Kidney epithelial cell (primary cell): ENCODE data around the gene PRDX1. TPM values are rescaled to one million over a fixed set of nuclear protein-coding genes. Genes with fewer than 3 reads are reported as not detected.
A peak's percentile ranks its signal among the peaks of the same experiment; 100 is the strongest.

ENCODE experiments used
- DNase-seq: peaks from one replicate; pipeline ENCODE4 v3.0.0-alpha.2; 2010; ENCODE audit warnings: low read depth
- H3K27me3 ChIP-seq: 2 replicates; pipeline ENCODE4 v1.6.0; 2011; ENCODE audit warnings: low read length; ENCODE audit not compliant: control insufficient read depth, insufficient read depth
- H3K36me3 ChIP-seq: 2 replicates; pipeline ENCODE4 v1.5.1; 2011; ENCODE audit warnings: low read length; ENCODE audit not compliant: control insufficient read depth, insufficient read depth
- H3K4me3 ChIP-seq: 2 replicates; pipeline ENCODE4 v1.5.1; 2011; ENCODE audit warnings: low read depth, mild to moderate bottlenecking, control low read depth, low read length
- total RNA-seq: library from RNA; depleted of rRNA; stranded (reverse); fragments of >200 nt; gene quantifications from 2 replicates; pipeline ENCODE4 v1.2.3, GENCODE V29; 2015
- TF ChIP-seq, protein P1 (sequence below): IDR thresholded peaks from 2 replicates; pipeline ENCODE4 v1.5.1; 2011; ENCODE audit warnings: mild to moderate bottlenecking, moderate library complexity, low read length, control low read depth, inconsistent platforms; ENCODE audit not compliant: insufficient read depth, poor library complexity, severe bottlenecking

PRDX1 gene
- total RNA-seq, 1 donor from 2014 or later: 298 TPM

GRCh38 chr1:45551684-45552083 lies 30.0 kb upstream of the PRDX1 start:
- no peaks in the 10 kb centered on the region for H3K27me3 ChIP-seq
- TF ChIP-seq, protein P1, sequence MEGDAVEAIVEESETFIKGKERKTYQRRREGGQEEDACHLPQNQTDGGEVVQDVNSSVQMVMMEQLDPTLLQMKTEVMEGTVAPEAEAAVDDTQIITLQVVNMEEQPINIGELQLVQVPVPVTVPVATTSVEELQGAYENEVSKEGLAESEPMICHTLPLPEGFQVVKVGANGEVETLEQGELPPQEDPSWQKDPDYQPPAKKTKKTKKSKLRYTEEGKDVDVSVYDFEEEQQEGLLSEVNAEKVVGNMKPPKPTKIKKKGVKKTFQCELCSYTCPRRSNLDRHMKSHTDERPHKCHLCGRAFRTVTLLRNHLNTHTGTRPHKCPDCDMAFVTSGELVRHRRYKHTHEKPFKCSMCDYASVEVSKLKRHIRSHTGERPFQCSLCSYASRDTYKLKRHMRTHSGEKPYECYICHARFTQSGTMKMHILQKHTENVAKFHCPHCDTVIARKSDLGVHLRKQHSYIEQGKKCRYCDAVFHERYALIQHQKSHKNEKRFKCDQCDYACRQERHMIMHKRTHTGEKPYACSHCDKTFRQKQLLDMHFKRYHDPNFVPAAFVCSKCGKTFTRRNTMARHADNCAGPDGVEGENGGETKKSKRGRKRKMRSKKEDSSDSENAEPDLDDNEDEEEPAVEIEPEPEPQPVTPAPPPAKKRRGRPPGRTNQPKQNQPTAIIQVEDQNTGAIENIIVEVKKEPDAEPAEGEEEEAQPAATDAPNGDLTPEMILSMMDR: no peak
- H3K36me3 ChIP-seq: peaks cover 1% of the 10 kb centered on the region
- peak overlapping the region; percentile 56 for H3K4me3 ChIP-seq
- no peak for DNase-seq

DNA sequence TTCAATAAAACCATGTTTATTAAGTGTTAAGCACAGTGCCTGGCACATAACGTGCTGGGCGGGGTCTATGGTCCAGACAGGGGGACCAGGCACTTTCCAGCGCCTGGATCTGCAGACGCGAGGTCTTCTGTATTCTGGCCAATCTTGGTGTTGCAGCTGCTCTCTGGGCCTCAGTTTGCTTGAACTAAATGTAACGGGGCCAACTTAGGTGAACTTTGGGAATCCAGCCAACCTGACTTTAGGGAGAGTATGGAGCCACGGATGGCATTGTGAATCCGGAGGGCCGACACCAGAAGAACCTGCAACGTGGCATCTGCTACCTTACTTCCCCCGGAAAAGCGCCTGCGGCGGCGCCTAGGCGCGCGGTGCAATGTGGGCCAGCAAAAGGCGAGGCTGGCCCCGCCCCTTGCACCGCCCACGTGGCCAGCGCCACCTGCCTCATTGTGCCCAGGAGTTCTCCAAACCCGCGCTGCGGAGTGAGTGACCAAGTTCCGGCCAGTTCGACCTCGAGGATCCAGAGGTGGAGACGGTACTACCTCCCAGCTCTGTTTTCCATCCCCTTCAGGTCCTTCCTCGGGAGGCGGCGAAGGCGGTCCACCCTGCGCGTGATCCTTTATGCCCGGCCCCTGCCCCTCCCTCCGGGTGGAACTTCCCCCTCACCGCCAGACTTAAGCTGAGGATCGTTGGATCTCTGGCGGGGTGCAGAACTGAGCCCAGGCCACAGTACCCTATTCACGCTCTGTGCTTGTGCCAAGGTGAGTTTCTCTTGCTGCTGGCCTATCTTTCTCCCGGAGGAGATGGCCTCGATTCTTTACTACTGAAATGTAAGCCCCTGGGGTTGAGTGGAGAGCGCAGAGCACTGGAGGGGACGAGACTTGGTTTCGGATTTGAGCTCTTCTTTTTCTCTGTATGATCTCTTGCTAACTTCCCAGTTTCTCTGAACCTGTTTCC lies 29.0 kb upstream of the PRDX1 start, which contains the start of gene AKR1A1:
Gene AKR1A1, plus strand, starts transcription at position 426 of the 951 bp plus-strand sequence. CDS start 10,969 bp downstream, outside the sequence.
- TF ChIP-seq, protein P1: no peak
- H3K36me3 ChIP-seq: no peaks in the 10 kb centered on the region
- peak within 1 kb of the TSS; percentile 56 for H3K4me3 ChIP-seq
- DNase-seq: peak; percentile 56
- H3K27me3 ChIP-seq: no peaks in the 10 kb centered on the region

- no peaks in the 10 kb centered on the region for H3K36me3 ChIP-seq
- TF ChIP-seq, protein P1: no peak
- no peak for DNase-seq
- H3K27me3 ChIP-seq: no peaks in the 10 kb centered on the region
- H3K4me3 ChIP-seq: no peak overlapping the region
Observed at GRCh38 chr1:45545553-45546310, 24.0 kb upstream of the PRDX1 start.

DNA sequence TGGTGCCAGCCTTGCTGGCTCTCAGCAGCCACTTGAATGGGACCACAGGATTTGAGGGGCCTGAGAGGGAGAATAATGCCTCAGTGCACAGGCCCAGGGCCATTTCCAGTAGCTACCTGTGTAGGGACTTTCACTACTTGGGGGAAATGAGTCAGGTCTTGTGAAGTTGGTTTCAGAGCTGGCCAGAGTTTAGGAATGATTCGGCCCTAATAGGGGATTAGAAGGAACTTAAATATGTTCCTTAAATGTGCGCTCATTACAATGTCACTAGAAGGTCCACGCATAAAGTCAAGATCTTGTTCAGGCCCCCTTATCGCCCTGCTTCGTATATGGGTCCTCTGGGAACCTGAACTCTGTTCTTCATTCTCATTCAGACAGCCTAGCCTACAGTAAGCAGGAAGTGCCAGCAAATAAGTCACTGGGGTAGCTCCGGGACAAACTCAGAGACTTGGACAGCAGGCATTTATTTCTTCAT lies 23.4 kb upstream of the PRDX1 start:
- Histone ChIP-seq H3K36me3 (no peaks in the 10 kb centered on the region), H3K27me3 (no peaks in the 10 kb centered on the region), H3K4me3 (no peak overlapping the region)
- DNase-seq: no peak
- TF ChIP-seq, protein P1: no peak

DNA sequence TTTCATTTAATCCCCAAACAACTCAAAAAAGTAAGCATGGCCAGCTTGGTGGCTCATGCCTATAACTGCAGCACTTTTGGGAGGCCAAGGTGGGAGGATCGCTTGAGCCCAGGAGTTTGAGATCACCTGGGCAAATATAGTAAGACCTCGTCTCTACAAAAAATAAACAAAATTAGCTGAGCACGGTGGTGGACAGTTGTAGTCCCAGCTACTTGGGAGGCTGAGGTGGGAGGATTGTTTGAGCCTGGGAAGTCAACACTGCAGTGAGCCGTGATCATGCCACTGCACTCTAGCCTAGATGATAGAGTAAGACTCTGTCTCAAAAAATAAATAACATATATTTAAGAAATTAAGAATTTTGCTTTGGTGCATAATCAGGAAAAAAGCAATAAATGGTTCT lies 22.8 kb upstream of the PRDX1 start:
- H3K4me3 ChIP-seq: no peak overlapping the region
- no peak for DNase-seq
- TF ChIP-seq, protein P1: no peak
- H3K27me3 ChIP-seq: no peaks in the 10 kb centered on the region
- no peaks in the 10 kb centered on the region for H3K36me3 ChIP-seq
